Fibroblast of lung (primary cell): ENCODE results near the gene ARL15. TPM values are rescaled to one million over a fixed set of nuclear protein-coding genes. Genes with fewer than 3 reads are reported as not detected.

ENCODE experiments used
- DNase-seq, 2 donors: peaks; one replicate each; pipeline versions ENCODE4 v3.0.0 to v3.0.0-alpha.2; 2010; ENCODE audit warnings: low read depth in 2 of 2
- H2AFZ ChIP-seq: 2 replicates; pipeline ENCODE4 v1.5.1; 2012; ENCODE audit warnings: low read length, control low read depth, inconsistent platforms
- H3K27ac ChIP-seq: 2 replicates; pipeline ENCODE4 v1.5.1; 2011; ENCODE audit warnings: low read length, control low read depth; ENCODE audit not compliant: insufficient read depth
- H3K27me3 ChIP-seq: 2 replicates; pipeline ENCODE4 v1.5.1; 2011; ENCODE audit warnings: mild to moderate bottlenecking, low read length; ENCODE audit not compliant: control insufficient read depth, insufficient read depth
- H3K36me3 ChIP-seq: 2 replicates; pipeline ENCODE4 v1.5.1; 2011; ENCODE audit warnings: low read length; ENCODE audit not compliant: control insufficient read depth, insufficient read depth
- H3K4me1 ChIP-seq: 2 replicates; pipeline ENCODE4 v1.5.1; 2011; ENCODE audit warnings: low read length; ENCODE audit not compliant: control insufficient read depth, insufficient read depth; ENCODE audit errors: extremely low read depth
- H3K4me2 ChIP-seq: 2 replicates; pipeline ENCODE4 v1.5.1; 2011; ENCODE audit warnings: low read length, control low read depth; ENCODE audit not compliant: insufficient read depth; ENCODE audit errors: extremely low read depth
- H3K4me3 ChIP-seq, 4 experiments: fragments of 200-600 bp in 1 of 4; sonication (generic) in 1 of 4; replicated peaks in 1 of 4; 2 replicates each; pipeline ENCODE4 v1.5.1; 2011 to 2016; ENCODE audit warnings: low read length in 4 of 4, low read depth in 3 of 4, mild to moderate bottlenecking in 3 of 4, control low read depth in 2 of 4, inconsistent platforms in 1 of 4, mixed read lengths in 1 of 4; ENCODE audit not compliant: insufficient read depth in 1 of 4; ENCODE audit errors: control extremely low read depth in 1 of 4
- H3K79me2 ChIP-seq: 2 replicates; pipeline ENCODE4 v1.5.1; 2012; ENCODE audit warnings: mild to moderate bottlenecking, low read length, inconsistent platforms; ENCODE audit not compliant: control insufficient read depth, insufficient read depth
- H3K9ac ChIP-seq: 2 replicates; pipeline ENCODE4 v1.5.1; 2011; ENCODE audit warnings: mild to moderate bottlenecking, low read length, control low read depth; ENCODE audit not compliant: insufficient read depth
- H3K9me3 ChIP-seq: 2 replicates; pipeline ENCODE4 v1.5.1; 2012; ENCODE audit warnings: low read depth, low read length; ENCODE audit not compliant: control insufficient read depth, insufficient read depth
- H4K20me1 ChIP-seq: 2 replicates; pipeline ENCODE4 v1.5.1; 2011; ENCODE audit warnings: low read length; ENCODE audit not compliant: control insufficient read depth, insufficient read depth; ENCODE audit errors: extremely low read depth
- CTCF ChIP-seq, 2 donors: IDR thresholded peaks in 1 of 2; conservative IDR thresholded peaks in 1 of 2; 1 replicate in 1 of 2; 2 replicates in 1 of 2; pipeline ENCODE4 v1.5.1; 2011 to 2012; ENCODE audit warnings: low read length in 2 of 2, control low read depth in 1 of 2, inconsistent platforms in 1 of 2, low read depth in 1 of 2, mild to moderate bottlenecking in 1 of 2
- EZH2 ChIP-seq: IDR thresholded peaks from 2 replicates; pipeline ENCODE4 v1.5.1; 2012; ENCODE audit warnings: low read length, control low read depth, mild to moderate bottlenecking; ENCODE audit errors: missing control alignments
- polyA plus RNA-seq, 2 donors: library from polyadenylated mRNA; depleted of rRNA in 1 of 2; stranded (reverse) in 1 of 2; unstranded in 1 of 2; fragments of >200 nt; gene quantifications; 2 replicates each; pipeline ENCODE4 v1.2.1, GENCODE V29; 2011 to 2012; ENCODE audit warnings: missing spikeins in 1 of 2
- total RNA-seq: library from RNA; depleted of rRNA; stranded (reverse); fragments of >200 nt; gene quantifications from 2 replicates; pipeline ENCODE4 v1.2.1, GENCODE V29; 2014

Gene ARL15
- total and polyA plus RNA-seq, 2 donors (not counting 1 experiment from before 2014, with no cell fraction given) = 20.6 to 28.7 TPM

- H4K20me1 ChIP-seq = no peaks in the 10 kb centered on the region
- TF ChIP-seq EZH2 (no peak), CTCF (conservative IDR thresholded peaks at IDR 0.05 in 1 of 2, IDR thresholded peaks at IDR 0.05 in 1 of 2; ENCODE audit: low read depth in 1 of 2, low read length in 2 of 2) (no peak)
- no peak overlapping the region for H3K9ac ChIP-seq
- H3K9me3 ChIP-seq = no peaks in the 10 kb centered on the region
- H3K4me3 ChIP-seq = no peak overlapping the region
- no peaks in the 10 kb centered on the region for H3K79me2 ChIP-seq
- no peaks in the 10 kb centered on the region for H3K27me3 ChIP-seq
- no peak overlapping the region for H3K4me2 ChIP-seq
- no peaks in the 10 kb centered on the region for H3K36me3 ChIP-seq
- DNase-seq = no peak
- H3K4me1 ChIP-seq = no peaks in the 10 kb centered on the region
- no peak overlapping the region for H2AFZ ChIP-seq
- no peak overlapping the region for H3K27ac ChIP-seq
Observed at GRCh38 chr5:54206580-54207229, 103.7 kb downstream of the ARL15 start.

- DNase-seq = no peak
- TF ChIP-seq CTCF (conservative IDR thresholded peaks at IDR 0.05 in 1 of 2, IDR thresholded peaks at IDR 0.05 in 1 of 2; ENCODE audit: low read depth in 1 of 2, low read length in 2 of 2) (no peak), EZH2 (no peak)
- Histone ChIP-seq H3K79me2 (no peaks in the 10 kb centered on the region), H4K20me1 (no peaks in the 10 kb centered on the region), H3K4me2 (no peak overlapping the region), H3K9ac (no peak overlapping the region), H3K4me1 (no peaks in the 10 kb centered on the region), H3K4me3 (no peak overlapping the region), H3K27me3 (no peaks in the 10 kb centered on the region), H3K9me3 (no peaks in the 10 kb centered on the region), H3K27ac (no peak overlapping the region), H2AFZ (no peak overlapping the region), H3K36me3 (no peaks in the 10 kb centered on the region)
Observed at GRCh38 chr5:54205918-54206317, 104.5 kb downstream of the ARL15 start.

- H2AFZ ChIP-seq = no peak overlapping the region
- H3K36me3 ChIP-seq = no peaks in the 10 kb centered on the region
- no peak for TF ChIP-seq EZH2
- no peak for TF ChIP-seq CTCF (conservative IDR thresholded peaks at IDR 0.05 in 1 of 2, IDR thresholded peaks at IDR 0.05 in 1 of 2; ENCODE audit: low read depth in 1 of 2, low read length in 2 of 2)
- no peaks in the 10 kb centered on the region for H3K9me3 ChIP-seq
- no peak overlapping the region for H3K27ac ChIP-seq
- H4K20me1 ChIP-seq = no peaks in the 10 kb centered on the region
- no peak overlapping the region for H3K4me3 ChIP-seq
- H3K27me3 ChIP-seq = no peaks in the 10 kb centered on the region
- DNase-seq = no peak
- no peak overlapping the region for H3K4me2 ChIP-seq
- H3K4me1 ChIP-seq = no peaks in the 10 kb centered on the region
- no peak overlapping the region for H3K9ac ChIP-seq
- no peaks in the 10 kb centered on the region for H3K79me2 ChIP-seq
Observed at GRCh38 chr5:54205453-54205852, 104.9 kb downstream of the ARL15 start.
